Adipose tissue (tissue), 3 donors: Measurements from ENCODE around the gene HIP1. TPM values are rescaled to one million over a fixed set of nuclear protein-coding genes. Genes with fewer than 3 reads are reported as not detected.
"Not testable (repeated sequence)": the region's sequence is repeated elsewhere in the genome, so short reads cannot be mapped to it uniquely, and the experiment has no call there.

ENCODE experiments used
- H3K27ac ChIP-seq: one replicate; pipeline ENCODE4 v1.5.1; 2013; ENCODE audit warnings: low read depth, low read length
- WGBS, 3 donors: extraction: QIAGEN DNeasy Blood & Tissue Kit; methylation state at CpG; one replicate each; pipeline ENCODE4 v1.1.7; 2013; 5-methylcytosine and 5-hydroxymethylcytosine counted together
- polyA plus RNA-seq, 3 donors: library from polyadenylated mRNA; stranded (reverse); fragments of 200-250 nt; gene quantifications; one replicate each; pipeline ENCODE4 v1.2.3, GENCODE V29; 2013
- donor health status: healthy with polysubstance abuse.
- donor health status: Bipolar disorder and iron deficiency.
- donor health status: healthy.

The HIP1 gene
- polyA plus RNA-seq, 3 donors = 4.1 to 15.4 (median 10.7) TPM

GRCh38 chr7:75721426-75721825 is 17.3 kb downstream of the HIP1 start:
- H3K27ac ChIP-seq = no peak overlapping the region
- WGBS, 3 donors = 77 to 97% (median 81%) methylated on average over 2 of the region's 2 CpGs

- 95 to 97% (median 95%) methylated on average over 5 of the region's 5 CpGs for WGBS, 3 donors
- no peak overlapping the region for H3K27ac ChIP-seq
Measured at GRCh38 chr7:75719626-75720025, 19.1 kb downstream of the HIP1 start.

GRCh38 chr7:75718390-75719031 is 20.2 kb downstream of the HIP1 start:
- no peak overlapping the region for H3K27ac ChIP-seq

GRCh38 chr7:75717746-75718145 is 21.0 kb downstream of the HIP1 start:
- H3K27ac ChIP-seq = not testable (repeated sequence)
- WGBS, 3 donors = 97 to 100% (median 98%) methylated on average over 3 of the region's 3 CpGs

More at GRCh38 chr7:75718390-75719031, 20.2 kb downstream of the HIP1 start:
- 44 to 83% (median 82%) methylated on average over 10 of the region's 10 CpGs for WGBS, 3 donors

- WGBS, 3 donors = 81 to 95% (median 91%) methylated on average over 9 of the region's 9 CpGs
- H3K27ac ChIP-seq = no peak overlapping the region
Measured at GRCh38 chr7:75716992-75717626, 21.6 kb downstream of the HIP1 start.

- H3K27ac ChIP-seq = no peak overlapping the region
- WGBS, 3 donors = 87 to 90% (median 88%) methylated on average over 7 of the region's 7 CpGs
Measured at GRCh38 chr7:75715864-75716263, 22.9 kb downstream of the HIP1 start.

- no peak overlapping the region for H3K27ac ChIP-seq
- WGBS, 3 donors = 74 to 87% (median 75%) methylated on average over 4 of the region's 4 CpGs
Measured at GRCh38 chr7:75712517-75713361, 26.0 kb downstream of the HIP1 start.

- no peak overlapping the region for H3K27ac ChIP-seq
- 24 to 56% (median 31%) methylated on average over 10 of the region's 10 CpGs for WGBS, 3 donors
Measured at GRCh38 chr7:75711656-75712514, 26.9 kb downstream of the HIP1 start.

GRCh38 chr7:75711076-75711475 is 27.7 kb downstream of the HIP1 start:
- H3K27ac ChIP-seq = no peak overlapping the region

GRCh38 chr7:75704928-75705327 is 33.8 kb downstream of the HIP1 start:
- WGBS, 3 donors = 66 to 83% (median 77%) methylated on average over 4 of the region's 4 CpGs
- no peak overlapping the region for H3K27ac ChIP-seq

GRCh38 chr7:75702515-75702914 is 36.2 kb downstream of the HIP1 start:
- 85 to 98% (median 90%) methylated on average over 3 to 4 of the region's 4 CpGs for WGBS, 3 donors
- H3K27ac ChIP-seq = no peak overlapping the region

- WGBS, 3 donors = 92 to 95% (median 94%) methylated on average over 12 of the region's 12 CpGs
- H3K27ac ChIP-seq = no peak overlapping the region
Measured at GRCh38 chr7:75699993-75700392, 38.7 kb downstream of the HIP1 start.

GRCh38 chr7:75698358-75698757 is 40.4 kb downstream of the HIP1 start:
- H3K27ac ChIP-seq = no peak overlapping the region

GRCh38 chr7:75696263-75697037 is 42.3 kb downstream of the HIP1 start:
- no peak overlapping the region for H3K27ac ChIP-seq
- WGBS, 3 donors = 88 to 90% (median 90%) methylated on average over 3 of the region's 4 CpGs

- no peak overlapping the region for H3K27ac ChIP-seq
- 66 to 72% (median 67%) methylated on average over 6 of the region's 6 CpGs for WGBS, 3 donors
Measured at GRCh38 chr7:75694638-75695399, 43.9 kb downstream of the HIP1 start.

GRCh38 chr7:75693668-75694067 is 45.1 kb downstream of the HIP1 start:
- not testable (repeated sequence) for H3K27ac ChIP-seq
- WGBS, 3 donors = 88 to 94% (median 90%) methylated on average over 6 of the region's 6 CpGs
